Body of pancreas (tissue), 4 donors: ENCODE results near the gene DNAI2. TPM values are rescaled to one million over a fixed set of nuclear protein-coding genes. Genes with fewer than 3 reads are reported as not detected.

Source experiments
- ATAC-seq: fragments of 150-250 bp; one replicate; pipeline ENCODE4 v1.9.1; 2016
- DNase-seq, 4 donors: peaks; one replicate each; pipeline ENCODE4 v3.0.0-alpha.2; 2019
- H3K27ac ChIP-seq, 4 donors: fragments of 200-600 bp; sonication (generic); 1 replicate in 3 of 4; 2 replicates in 1 of 4; pipeline versions ENCODE4 v1.5.1 to v1.6.1; 2016 to 2019; ENCODE audit warnings: mild to moderate bottlenecking in 1 of 4, mixed read lengths in 1 of 4, moderate library complexity in 1 of 4
- H3K27me3 ChIP-seq, 2 donors: fragments of 200-600 bp; sonication (generic); one replicate each; pipeline ENCODE4 v1.6.0; 2016; ENCODE audit warnings: mild to moderate bottlenecking in 1 of 2
- H3K36me3 ChIP-seq, 2 donors: fragments of 200-600 bp; sonication (generic); replicated peaks in 1 of 2; 2 replicates each; pipeline ENCODE4 v1.5.1; 2016; ENCODE audit warnings: low read depth in 2 of 2; ENCODE audit not compliant: insufficient read depth in 1 of 2
- H3K4me1 ChIP-seq: fragments of 200-600 bp; sonication (generic); one replicate; pipeline ENCODE4 v1.6.0; 2016
- H3K4me3 ChIP-seq, 2 donors: fragments of 200-600 bp; sonication (generic); 1 replicate in 1 of 2; 2 replicates in 1 of 2; pipeline ENCODE4 v1.5.1; 2016 to 2019
- H3K9me3 ChIP-seq, 3 donors: fragments of 200-600 bp; sonication (generic); 1 replicate in 2 of 3; 2 replicates in 1 of 3; pipeline ENCODE4 v1.5.1; 2016
- CTCF ChIP-seq, 7 experiments: fragments of 450-650 bp in 4 of 7; fragments of 200-600 bp in 3 of 7; sonication (generic) in 3 of 7; IDR thresholded peaks; one replicate each; pipeline ENCODE4 v1.5.1; 2016 to 2019; ENCODE audit warnings: antibody characterized with exemption in 7 of 7
- POLR2A ChIP-seq, 3 donors: fragments of 450-650 bp; IDR thresholded peaks; one replicate each; pipeline ENCODE4 v1.6.1; 2016; ENCODE audit warnings: antibody characterized with exemption in 3 of 3, mild to moderate bottlenecking in 2 of 3
- WGBS, 2 donors: methylation state at CpG; one replicate each; pipeline ENCODE4 v1.1.5; 2017; 5-methylcytosine and 5-hydroxymethylcytosine counted together
- intact Hi-C: fragments of 100-400 bp; cut with DNase I; formaldehyde crosslinking; loops from one replicate; pipeline ENCODE4 v1.15.1; 2023
- total RNA-seq, 2 donors: library from RNA; depleted of rRNA; stranded (reverse); fragments of >200 nt; gene quantifications; one replicate each; pipeline ENCODE4 v1.1.0, GENCODE V29; 2016

DNAI2 gene
- total RNA-seq, 2 donors from 2014 or later, result not detected

DNA sequence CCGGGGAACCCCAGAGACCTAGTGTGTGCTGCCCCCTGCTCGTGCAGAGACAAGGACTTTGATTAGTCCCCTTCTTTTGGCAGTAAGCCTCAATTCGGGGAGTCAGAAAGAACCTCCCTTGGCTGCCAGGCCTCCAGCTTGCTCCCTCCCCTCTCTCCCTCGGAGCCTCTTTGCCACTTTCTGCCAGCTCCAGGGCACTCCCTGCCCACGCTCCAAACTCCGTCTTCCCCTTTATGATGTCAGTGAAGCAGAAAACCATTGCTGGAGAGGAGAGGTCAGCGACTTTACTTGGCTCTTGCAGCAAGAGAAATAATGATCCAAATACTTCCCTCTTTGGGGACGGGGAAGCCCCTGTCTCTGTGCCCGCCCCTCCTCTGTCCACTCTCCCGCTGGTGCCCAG is 32.6 kb upstream of the DNAI2 start:
- intact Hi-C loops, result no loop called here
- WGBS, 2 donors, result 58 to 82% methylated on average over 10 of the region's 10 CpGs
- Histone ChIP-seq H3K36me3 (no peaks in the 10 kb centered on the region), H3K4me3 (no peak overlapping the region), H3K27ac (no peak overlapping the region), H3K27me3 (no peaks in the 10 kb centered on the region), H3K9me3 (no peaks in the 10 kb centered on the region), H3K4me1 (no peaks in the 10 kb centered on the region)
- TF ChIP-seq POLR2A (IDR thresholded peaks at IDR 0.05) (no peak), CTCF (IDR thresholded peaks at IDR 0.05) (no peak)
- ATAC-seq (no peak), DNase-seq (peak in 1 of 4 donors; percentile 48)

GRCh38 chr17:74241847-74242246 is 32.2 kb upstream of the DNAI2 start:
- WGBS, 2 donors, result 79 to 86% methylated on average over 1 to 2 of the region's 2 CpGs
- no peak for DNase-seq
- TF ChIP-seq POLR2A (IDR thresholded peaks at IDR 0.05), result no peak
- no peak for ATAC-seq
- Histone ChIP-seq H3K27me3 (no peaks in the 10 kb centered on the region), H3K9me3 (no peaks in the 10 kb centered on the region), H3K4me3 (no peak overlapping the region), H3K27ac (no peak overlapping the region), H3K36me3 (no peaks in the 10 kb centered on the region), H3K4me1 (no peaks in the 10 kb centered on the region)
- intact Hi-C loops, result no loop called here

GRCh38 chr17:74243013-74243755 is 30.9 kb upstream of the DNAI2 start:
- intact Hi-C loops, result no loop called here
- Histone ChIP-seq H3K27me3 (no peaks in the 10 kb centered on the region), H3K27ac (no peak overlapping the region), H3K36me3 (no peaks in the 10 kb centered on the region), H3K9me3 (no peaks in the 10 kb centered on the region), H3K4me3 (no peak overlapping the region), H3K4me1 (no peaks in the 10 kb centered on the region)
- DNase-seq (no peak), ATAC-seq (no peak)
- TF ChIP-seq POLR2A (IDR thresholded peaks at IDR 0.05) (no peak), CTCF (IDR thresholded peaks at IDR 0.05) (no peak)
- WGBS, 2 donors, result 80 to 94% methylated on average over 1 to 13 of the region's 13 CpGs

DNA sequence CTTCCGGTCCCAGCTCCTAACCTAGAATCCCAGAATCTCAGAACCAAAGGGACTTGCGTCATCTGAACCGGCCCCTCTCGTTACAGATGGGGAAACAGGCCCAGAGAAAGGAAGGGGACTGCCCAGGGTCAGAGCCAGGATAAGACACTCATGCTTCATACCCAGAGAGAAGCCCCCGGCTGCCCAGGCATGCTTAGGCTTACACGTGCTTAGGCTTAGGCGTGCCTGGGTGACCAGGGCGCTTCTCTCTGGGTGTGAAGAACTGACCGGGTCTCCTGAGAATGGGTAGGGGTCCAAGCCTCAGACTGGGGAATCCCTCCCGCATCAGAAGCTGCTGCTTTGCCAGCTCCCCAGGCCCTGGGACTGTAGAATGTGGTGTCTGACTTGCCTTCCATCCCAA is 29.9 kb upstream of the DNAI2 start:
- ATAC-seq (no peak), DNase-seq (no peak)
- Histone ChIP-seq H3K36me3 (no peaks in the 10 kb centered on the region), H3K27ac (no peak overlapping the region), H3K9me3 (no peaks in the 10 kb centered on the region), H3K27me3 (no peaks in the 10 kb centered on the region), H3K4me1 (no peaks in the 10 kb centered on the region), H3K4me3 (no peak overlapping the region)
- WGBS, 2 donors, result 95 to 97% methylated on average over 5 to 10 of the region's 10 CpGs
- TF ChIP-seq CTCF (IDR thresholded peaks at IDR 0.05) (no peak), POLR2A (IDR thresholded peaks at IDR 0.05) (no peak)
- intact Hi-C loops, result no loop called here

- WGBS, 2 donors, result 77 to 80% methylated on average over 6 of the region's 6 CpGs
- Histone ChIP-seq H3K27ac (no peak overlapping the region), H3K36me3 (no peaks in the 10 kb centered on the region), H3K4me1 (no peaks in the 10 kb centered on the region), H3K4me3 (no peak overlapping the region), H3K27me3 (no peaks in the 10 kb centered on the region), H3K9me3 (no peaks in the 10 kb centered on the region)
- intact Hi-C loops, result no loop called here
- DNase-seq, result no peak
- ATAC-seq, result no peak
- TF ChIP-seq POLR2A (IDR thresholded peaks at IDR 0.05) (no peak), CTCF (IDR thresholded peaks at IDR 0.05) (no peak)
Measured at GRCh38 chr17:74244548-74244947, 29.5 kb upstream of the DNAI2 start.
